ENCODE results near the gene TOLLIP. TPM values are rescaled to one million over a fixed set of nuclear protein-coding genes. Genes with fewer than 3 reads are reported as not detected.

The TOLLIP gene
- total and polyA plus RNA-seq, 9 of the 15 experiments (the other 6 are each of a cell fraction or from before 2014, with no cell fraction given): 0.23 to 22.8 (median 7.1) TPM

DNA sequence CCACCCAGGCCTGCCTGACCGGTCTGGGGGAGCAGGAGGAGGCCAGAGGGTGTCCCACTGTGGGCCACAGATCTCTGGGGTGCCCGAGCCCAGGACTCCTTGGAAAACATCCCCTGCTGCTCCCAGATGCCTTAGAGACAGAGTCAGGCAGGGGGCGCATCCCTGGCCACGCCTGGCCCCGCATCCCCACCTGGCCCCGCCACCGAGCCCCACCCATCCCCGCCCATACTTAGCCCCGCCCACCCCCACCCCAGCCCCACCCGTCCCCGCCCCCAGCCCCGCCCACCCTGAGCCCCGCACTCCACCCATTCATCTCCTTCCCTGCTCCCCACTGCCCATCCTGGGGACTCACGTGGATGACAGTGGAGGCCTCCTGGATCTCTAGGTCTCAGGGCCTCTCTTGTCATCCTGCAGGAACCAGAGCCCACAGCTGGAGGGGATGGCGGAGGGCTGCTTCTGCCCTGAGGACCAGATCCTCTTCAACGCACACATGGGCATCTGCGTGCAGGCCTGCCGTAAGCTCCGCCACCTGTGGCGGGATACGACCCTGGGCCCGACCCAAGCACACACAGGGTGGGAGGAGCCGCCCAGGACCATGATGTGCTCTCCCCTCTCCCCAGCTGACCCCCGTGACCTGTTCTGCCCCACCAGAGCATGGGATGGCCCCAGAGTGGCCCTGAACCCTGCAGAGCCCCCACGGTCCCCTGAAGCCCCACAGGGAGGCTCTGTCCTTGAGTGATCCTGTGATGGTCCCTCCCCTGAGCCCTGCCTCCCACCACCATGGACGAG is 53.0 kb downstream of the TOLLIP start:
- Histone ChIP-seq H3K27ac (ENCODE audit: extremely low read depth, low read depth, low read length) (no peak overlapping the region), H3K4me3 (no peak overlapping the region), H3K79me2 (ENCODE audit: control insufficient read depth, insufficient read depth, low read length) (no peaks in the 10 kb centered on the region), H3K9ac (ENCODE audit: insufficient read depth in 1 of 2, low read depth in 2 of 2, low read length in 2 of 2) (no peak overlapping the region), H3K27me3 (ENCODE audit: control insufficient read depth in 2 of 2, insufficient read depth in 2 of 2, low read length in 2 of 2) (peaks cover 0 to 13% of the 10 kb centered on the region in 2 experiments; a peak in 2 of 5 replicates), H3K9me1 (ENCODE audit: control insufficient read depth, insufficient read depth, low read length) (peaks cover 4% of the 10 kb centered on the region), H3K4me1 (replicated peaks in 1 of 2; ENCODE audit: control insufficient read depth in 2 of 2, insufficient read depth in 2 of 2, low read length in 2 of 2) (peaks cover 0 to 51% of the 10 kb centered on the region in 2 experiments; a peak in 3 of 5 replicates), H2AFZ (ENCODE audit: low read depth, low read length) (no peak overlapping the region), H3K36me3 (ENCODE audit: control insufficient read depth, insufficient read depth, low read length) (no peaks in the 10 kb centered on the region), H4K20me1 (replicated peaks; ENCODE audit: control insufficient read depth, insufficient read depth, low read length) (no peaks in the 10 kb centered on the region; the same call in 1 of the 2 replicates), H3K9me3 (replicated peaks; ENCODE audit: control insufficient read depth, insufficient read depth, low read depth, low read length) (no peaks in the 10 kb centered on the region), H3K4me2 (ENCODE audit: insufficient read depth, low read length) (no peak overlapping the region)
- DNase-seq (ENCODE audit: extremely low read depth in 1 of 4, low spot score in 3 of 4): peak in 3 of 4 experiments; percentile 84 to 93 (median 92)
- intact Hi-C loops (cut with micrococcal nuclease): no loop called here
- TF ChIP-seq, protein P1, sequence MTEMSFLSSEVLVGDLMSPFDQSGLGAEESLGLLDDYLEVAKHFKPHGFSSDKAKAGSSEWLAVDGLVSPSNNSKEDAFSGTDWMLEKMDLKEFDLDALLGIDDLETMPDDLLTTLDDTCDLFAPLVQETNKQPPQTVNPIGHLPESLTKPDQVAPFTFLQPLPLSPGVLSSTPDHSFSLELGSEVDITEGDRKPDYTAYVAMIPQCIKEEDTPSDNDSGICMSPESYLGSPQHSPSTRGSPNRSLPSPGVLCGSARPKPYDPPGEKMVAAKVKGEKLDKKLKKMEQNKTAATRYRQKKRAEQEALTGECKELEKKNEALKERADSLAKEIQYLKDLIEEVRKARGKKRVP (CRISPR knock-in tag; IDR thresholded peaks at IDR 0.05): no peak
- ChIA-PET POLR2A (no interaction called here), CTCF (ENCODE audit: low intra/inter-chr PET ratio) (no interaction called here)
- FAIRE-seq: no peak
- BruUV-seq (replicated peaks): no TSS peak
- in situ Hi-C loops (cut with MboI): no loop called here
- 29% methylated on average over 11 of the region's 26 CpGs for WGBS (ENCODE audit: insufficient coverage, low coverage, missing lambda C conversion rate)
- ATAC-seq: peak; percentile 14; the same call in 2 of the 3 replicates

DNA sequence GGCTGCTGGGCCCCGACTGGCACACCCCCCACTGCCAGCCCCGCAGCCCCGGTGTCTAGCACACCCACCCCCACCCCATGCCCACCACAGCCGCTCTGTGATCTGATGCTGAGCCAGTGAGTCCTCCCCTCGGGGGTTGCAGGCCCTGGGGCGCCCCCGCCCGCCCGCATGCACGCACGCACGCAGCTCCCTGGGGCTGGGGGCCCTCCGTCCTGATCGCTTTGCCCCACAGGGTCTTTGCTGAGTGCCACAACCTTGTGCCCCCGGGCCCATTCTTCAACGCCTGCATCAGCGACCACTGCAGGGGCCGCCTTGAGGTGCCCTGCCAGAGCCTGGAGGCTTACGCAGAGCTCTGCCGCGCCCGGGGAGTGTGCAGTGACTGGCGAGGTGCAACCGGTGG is 54.3 kb downstream of the TOLLIP start:
- ChIA-PET POLR2A (interaction anchor here (0.6 kb wide), 1 partner anchor 288 kb away, joined by 3 read pairs; no protein-coding TSS in a partner anchor), CTCF (ENCODE audit: low intra/inter-chr PET ratio) (no interaction called here)
- intact Hi-C loops (cut with micrococcal nuclease): no loop called here
- no peak for FAIRE-seq
- DNase-seq (ENCODE audit: extremely low read depth in 1 of 4, low spot score in 3 of 4): no peak
- Histone ChIP-seq H3K27ac (ENCODE audit: extremely low read depth, low read depth, low read length) (no peak overlapping the region), H3K9ac (ENCODE audit: insufficient read depth in 1 of 2, low read depth in 2 of 2, low read length in 2 of 2) (no peak overlapping the region), H3K36me3 (ENCODE audit: control insufficient read depth, insufficient read depth, low read length) (no peaks in the 10 kb centered on the region), H3K4me1 (replicated peaks in 1 of 2; ENCODE audit: control insufficient read depth in 2 of 2, insufficient read depth in 2 of 2, low read length in 2 of 2) (peaks cover 0 to 38% of the 10 kb centered on the region in 2 experiments; a peak in 3 of 5 replicates), H3K9me1 (ENCODE audit: control insufficient read depth, insufficient read depth, low read length) (peaks cover 4% of the 10 kb centered on the region), H4K20me1 (replicated peaks; ENCODE audit: control insufficient read depth, insufficient read depth, low read length) (no peaks in the 10 kb centered on the region; the same call in 1 of the 2 replicates), H3K4me2 (ENCODE audit: insufficient read depth, low read length) (no peak overlapping the region), H2AFZ (ENCODE audit: low read depth, low read length) (no peak overlapping the region), H3K4me3 (no peak overlapping the region), H3K9me3 (replicated peaks; ENCODE audit: control insufficient read depth, insufficient read depth, low read depth, low read length) (peaks cover 1% of the 10 kb centered on the region; the same call in 1 of the 2 replicates), H3K79me2 (ENCODE audit: control insufficient read depth, insufficient read depth, low read length) (no peaks in the 10 kb centered on the region), H3K27me3 (ENCODE audit: control insufficient read depth in 2 of 2, insufficient read depth in 2 of 2, low read length in 2 of 2) (peaks cover 0 to 13% of the 10 kb centered on the region in 2 experiments; a peak in 2 of 5 replicates)
- no peak for ATAC-seq
- BruUV-seq (replicated peaks): no TSS peak
- in situ Hi-C loops (cut with MboI): no loop called here
- 24% methylated on average over 21 of the region's 24 CpGs for WGBS (ENCODE audit: insufficient coverage, low coverage, missing lambda C conversion rate)
- TF ChIP-seq, protein P2, sequence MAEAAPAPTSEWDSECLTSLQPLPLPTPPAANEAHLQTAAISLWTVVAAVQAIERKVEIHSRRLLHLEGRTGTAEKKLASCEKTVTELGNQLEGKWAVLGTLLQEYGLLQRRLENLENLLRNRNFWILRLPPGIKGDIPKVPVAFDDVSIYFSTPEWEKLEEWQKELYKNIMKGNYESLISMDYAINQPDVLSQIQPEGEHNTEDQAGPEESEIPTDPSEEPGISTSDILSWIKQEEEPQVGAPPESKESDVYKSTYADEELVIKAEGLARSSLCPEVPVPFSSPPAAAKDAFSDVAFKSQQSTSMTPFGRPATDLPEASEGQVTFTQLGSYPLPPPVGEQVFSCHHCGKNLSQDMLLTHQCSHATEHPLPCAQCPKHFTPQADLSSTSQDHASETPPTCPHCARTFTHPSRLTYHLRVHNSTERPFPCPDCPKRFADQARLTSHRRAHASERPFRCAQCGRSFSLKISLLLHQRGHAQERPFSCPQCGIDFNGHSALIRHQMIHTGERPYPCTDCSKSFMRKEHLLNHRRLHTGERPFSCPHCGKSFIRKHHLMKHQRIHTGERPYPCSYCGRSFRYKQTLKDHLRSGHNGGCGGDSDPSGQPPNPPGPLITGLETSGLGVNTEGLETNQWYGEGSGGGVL (CRISPR knock-in tag; IDR thresholded peaks at IDR 0.05): no peak
- TF ChIP-seq GTF2E2 (tag; IDR thresholded peaks at IDR 0.05): no peak
- no peak for TF ChIP-seq NFIC (IDR thresholded peaks at IDR 0.05)
- TF ChIP-seq MIER1 (IDR thresholded peaks at IDR 0.05; ENCODE audit: low read depth): no peak
- no peak for TF ChIP-seq ZSCAN29 (IDR thresholded peaks at IDR 0.05)
- TF ChIP-seq, protein P3, sequence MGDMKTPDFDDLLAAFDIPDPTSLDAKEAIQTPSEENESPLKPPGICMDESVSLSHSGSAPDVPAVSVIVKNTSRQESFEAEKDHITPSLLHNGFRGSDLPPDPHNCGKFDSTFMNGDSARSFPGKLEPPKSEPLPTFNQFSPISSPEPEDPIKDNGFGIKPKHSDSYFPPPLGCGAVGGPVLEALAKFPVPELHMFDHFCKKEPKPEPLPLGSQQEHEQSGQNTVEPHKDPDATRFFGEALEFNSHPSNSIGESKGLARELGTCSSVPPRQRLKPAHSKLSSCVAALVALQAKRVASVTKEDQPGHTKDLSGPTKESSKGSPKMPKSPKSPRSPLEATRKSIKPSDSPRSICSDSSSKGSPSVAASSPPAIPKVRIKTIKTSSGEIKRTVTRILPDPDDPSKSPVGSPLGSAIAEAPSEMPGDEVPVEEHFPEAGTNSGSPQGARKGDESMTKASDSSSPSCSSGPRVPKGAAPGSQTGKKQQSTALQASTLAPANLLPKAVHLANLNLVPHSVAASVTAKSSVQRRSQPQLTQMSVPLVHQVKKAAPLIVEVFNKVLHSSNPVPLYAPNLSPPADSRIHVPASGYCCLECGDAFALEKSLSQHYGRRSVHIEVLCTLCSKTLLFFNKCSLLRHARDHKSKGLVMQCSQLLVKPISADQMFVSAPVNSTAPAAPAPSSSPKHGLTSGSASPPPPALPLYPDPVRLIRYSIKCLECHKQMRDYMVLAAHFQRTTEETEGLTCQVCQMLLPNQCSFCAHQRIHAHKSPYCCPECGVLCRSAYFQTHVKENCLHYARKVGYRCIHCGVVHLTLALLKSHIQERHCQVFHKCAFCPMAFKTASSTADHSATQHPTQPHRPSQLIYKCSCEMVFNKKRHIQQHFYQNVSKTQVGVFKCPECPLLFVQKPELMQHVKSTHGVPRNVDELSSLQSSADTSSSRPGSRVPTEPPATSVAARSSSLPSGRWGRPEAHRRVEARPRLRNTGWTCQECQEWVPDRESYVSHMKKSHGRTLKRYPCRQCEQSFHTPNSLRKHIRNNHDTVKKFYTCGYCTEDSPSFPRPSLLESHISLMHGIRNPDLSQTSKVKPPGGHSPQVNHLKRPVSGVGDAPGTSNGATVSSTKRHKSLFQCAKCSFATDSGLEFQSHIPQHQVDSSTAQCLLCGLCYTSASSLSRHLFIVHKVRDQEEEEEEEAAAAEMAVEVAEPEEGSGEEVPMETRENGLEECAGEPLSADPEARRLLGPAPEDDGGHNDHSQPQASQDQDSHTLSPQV (IDR thresholded peaks at IDR 0.05): no peak

Data from K562 (cell line).